Kidney tubule cell (primary cell): Measurements from ENCODE around the gene CPXM2.
A peak's percentile ranks its signal among the peaks of the same experiment; 100 is the strongest.

ENCODE experiments used
- DNase-seq: peaks from one replicate; pipeline ENCODE4 v3.0.0-alpha.2; 2018; ENCODE audit warnings: low spot score

The CPXM2 gene

GRCh38 chr10:123891144-123892071 is at the start of gene CPXM2:
Gene CPXM2 (minus strand): TSS chr10:123891807. CDS start chr10:123891659, 148 bp downstream.
- DNase-seq: no peak

- no peak for DNase-seq
Measured at GRCh38 chr10:123939591-123939990, 48.0 kb upstream of the CPXM2 start.

GRCh38 chr10:123938890-123939289 is 47.3 kb upstream of the CPXM2 start:
- DNase-seq: no peak

GRCh38 chr10:123936426-123936825 is 44.8 kb upstream of the CPXM2 start:
- DNase-seq: no peak

- DNase-seq: no peak
Measured at GRCh38 chr10:123935680-123936079, 44.1 kb upstream of the CPXM2 start.

- no peak for DNase-seq
Measured at GRCh38 chr10:123934846-123935245, 43.2 kb upstream of the CPXM2 start.

- DNase-seq: peak; percentile 27
Measured at GRCh38 chr10:123930340-123931001, 38.9 kb upstream of the CPXM2 start.

GRCh38 chr10:123929791-123930190 is 38.2 kb upstream of the CPXM2 start:
- no peak for DNase-seq

- no peak for DNase-seq
Measured at GRCh38 chr10:123928427-123928826, 36.8 kb upstream of the CPXM2 start.

GRCh38 chr10:123926401-123927264 is 35.0 kb upstream of the CPXM2 start:
- peak; percentile 66 for DNase-seq

- DNase-seq: no peak
Measured at GRCh38 chr10:123922126-123922525, 30.5 kb upstream of the CPXM2 start.

- no peak for DNase-seq
Measured at GRCh38 chr10:123916775-123917174, 25.2 kb upstream of the CPXM2 start.

GRCh38 chr10:123913688-123914268 is 22.2 kb upstream of the CPXM2 start:
- DNase-seq: no peak

GRCh38 chr10:123912871-123913270 is 21.3 kb upstream of the CPXM2 start:
- no peak for DNase-seq

- DNase-seq: no peak
Measured at GRCh38 chr10:123912466-123912865, 20.9 kb upstream of the CPXM2 start.

- DNase-seq: no peak
Measured at GRCh38 chr10:123911866-123912265, 20.3 kb upstream of the CPXM2 start.

- DNase-seq: no peak
Measured at GRCh38 chr10:123909866-123910265, 18.3 kb upstream of the CPXM2 start.

- no peak for DNase-seq
Measured at GRCh38 chr10:123909426-123909825, 17.8 kb upstream of the CPXM2 start.

GRCh38 chr10:123908379-123908778 is 16.8 kb upstream of the CPXM2 start:
- no peak for DNase-seq

- no peak for DNase-seq
Measured at GRCh38 chr10:123906884-123907652, 15.5 kb upstream of the CPXM2 start.

- no peak for DNase-seq
Measured at GRCh38 chr10:123906296-123906695, 14.7 kb upstream of the CPXM2 start.
